GM18505 (cell line): ENCODE measurements around the gene DHODH.
"Not testable (repeated sequence)": the region's sequence is repeated elsewhere in the genome, so short reads cannot be mapped to it uniquely, and the experiment has no call there.

Experiments used
- ATAC-seq: cut with Tn5 transposase; IDR thresholded peaks from one replicate; pipeline ENCODE4 v1.9.1; 2021; ENCODE audit not compliant: unreplicated experiment
- POLR2A ChIP-seq: IDR thresholded peaks from 4 replicates; pipeline ENCODE4 v1.6.1; 2011; ENCODE audit warnings: borderline replicate concordance; ENCODE audit not compliant: insufficient read depth, insufficient read length; ENCODE audit errors: extremely low read depth

Gene DHODH

DNA sequence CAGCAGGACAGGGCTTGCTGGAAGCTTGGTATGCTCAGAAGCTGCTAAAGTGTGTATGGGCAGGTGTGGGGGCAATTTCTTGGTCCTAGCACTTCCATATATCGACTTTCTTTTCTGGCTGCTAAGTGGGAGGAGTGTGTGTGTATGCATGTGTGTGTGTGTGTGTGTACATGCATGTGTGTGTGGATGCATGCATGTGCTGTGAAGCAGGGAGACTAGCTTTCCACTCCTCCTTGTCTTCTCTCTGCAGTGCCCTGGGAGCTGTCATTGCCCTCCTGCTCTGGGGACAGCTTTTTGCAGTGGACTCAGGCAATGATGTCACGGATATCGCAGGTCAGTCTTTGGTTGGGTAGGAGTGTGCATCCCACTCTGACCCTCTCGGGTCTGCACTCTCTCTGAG lies 47.4 kb downstream of the DHODH start:
- no peak for ATAC-seq
- no peak for TF ChIP-seq POLR2A

- ATAC-seq: not testable (repeated sequence)
Measured at GRCh38 chr16:72057313-72057712, 48.8 kb downstream of the DHODH start.

DNA sequence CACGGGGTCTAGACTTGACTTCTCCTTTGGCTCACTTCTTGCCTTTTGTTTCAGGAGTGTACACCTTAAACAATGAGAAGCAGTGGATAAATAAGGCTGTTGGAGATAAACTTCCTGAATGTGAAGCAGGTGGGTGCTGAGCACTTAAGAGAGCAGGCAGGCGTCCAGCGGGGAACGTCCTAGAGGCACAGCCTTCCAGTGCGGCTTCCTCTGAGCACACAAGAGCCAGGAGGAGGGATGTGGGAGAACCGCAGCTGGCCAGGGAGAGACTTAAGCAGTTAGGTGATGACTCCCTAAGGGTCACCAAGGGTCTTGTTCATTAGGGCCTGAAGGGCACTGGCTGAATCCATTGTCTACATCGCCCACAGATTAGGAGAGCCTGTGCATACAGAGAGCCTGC lies 50.5 kb downstream of the DHODH start:
- not testable (repeated sequence) for ATAC-seq

- ATAC-seq: no peak
- no peak for TF ChIP-seq POLR2A
Measured at GRCh38 chr16:72060405-72060804, 51.9 kb downstream of the DHODH start.

- ATAC-seq: no peak
- no peak for TF ChIP-seq POLR2A
Measured at GRCh38 chr16:72061564-72061963, 53.0 kb downstream of the DHODH start.

DNA sequence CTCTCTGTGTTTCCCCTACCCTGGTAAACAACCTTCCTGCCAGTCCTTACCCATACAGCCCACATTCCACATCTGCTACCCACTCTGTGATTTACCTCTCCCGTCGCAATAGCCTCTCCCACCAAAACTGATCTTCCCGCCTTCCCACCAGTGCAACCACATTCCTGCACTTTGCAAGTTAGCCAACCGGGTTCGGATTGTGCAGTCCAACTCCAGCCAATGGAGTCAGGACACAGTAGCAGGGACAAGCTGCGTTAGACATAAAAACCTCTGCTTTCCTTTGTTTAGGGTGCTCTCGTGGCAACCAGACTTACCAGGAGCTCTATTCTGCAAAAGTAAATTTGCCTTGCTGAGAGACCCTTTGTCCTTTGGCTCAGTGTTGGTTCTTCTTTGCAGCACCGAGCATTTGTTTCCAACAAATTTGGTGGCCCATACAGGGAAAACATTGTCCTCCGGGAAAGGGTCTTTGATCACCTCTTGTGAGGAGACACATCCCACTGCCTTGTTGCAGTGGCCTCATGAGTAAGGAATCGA lies 55.9 kb downstream of the DHODH start:
- no peak for ATAC-seq
- no peak for TF ChIP-seq POLR2A

DNA sequence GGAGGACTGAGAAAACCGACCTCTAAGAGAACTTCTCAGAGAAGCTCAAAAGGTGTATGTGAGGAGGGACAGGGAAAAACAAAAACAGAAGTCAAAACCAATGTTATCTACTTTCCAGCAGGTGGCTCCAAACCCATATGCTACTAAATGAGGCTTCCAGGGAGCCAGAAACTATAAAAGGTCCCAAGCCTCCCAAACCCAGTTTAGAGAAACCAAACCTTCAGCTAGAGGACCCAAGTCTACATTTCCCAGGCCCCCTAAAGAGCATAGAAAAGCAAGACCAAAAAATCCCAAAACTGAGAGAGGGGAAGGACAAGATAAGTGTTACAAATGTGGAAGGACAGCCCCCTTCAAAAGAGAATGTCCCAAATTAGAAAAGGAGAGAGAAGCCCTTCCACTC lies 58.2 kb downstream of the DHODH start:
- no peak for TF ChIP-seq POLR2A
- no peak for ATAC-seq

DNA sequence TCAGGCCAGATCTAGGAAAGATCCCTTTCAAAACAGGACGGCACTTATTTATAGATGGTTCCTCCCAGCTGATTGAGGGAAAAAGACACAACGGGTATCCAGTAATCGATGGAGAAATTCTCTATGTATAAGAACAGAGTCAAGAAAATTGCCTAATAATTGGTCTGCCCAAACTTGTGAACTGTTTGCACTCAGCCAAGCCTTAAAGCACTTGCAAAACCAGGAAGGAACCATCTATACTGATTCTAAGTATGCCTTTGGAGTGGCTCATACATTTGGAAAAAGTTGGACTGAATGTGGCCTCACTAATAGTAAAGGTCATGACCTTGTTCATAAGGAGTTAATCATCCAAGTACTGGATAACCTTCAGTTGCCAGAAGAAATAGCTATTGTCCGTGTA lies 60.4 kb downstream of the DHODH start:
- TF ChIP-seq POLR2A: no peak

DNA sequence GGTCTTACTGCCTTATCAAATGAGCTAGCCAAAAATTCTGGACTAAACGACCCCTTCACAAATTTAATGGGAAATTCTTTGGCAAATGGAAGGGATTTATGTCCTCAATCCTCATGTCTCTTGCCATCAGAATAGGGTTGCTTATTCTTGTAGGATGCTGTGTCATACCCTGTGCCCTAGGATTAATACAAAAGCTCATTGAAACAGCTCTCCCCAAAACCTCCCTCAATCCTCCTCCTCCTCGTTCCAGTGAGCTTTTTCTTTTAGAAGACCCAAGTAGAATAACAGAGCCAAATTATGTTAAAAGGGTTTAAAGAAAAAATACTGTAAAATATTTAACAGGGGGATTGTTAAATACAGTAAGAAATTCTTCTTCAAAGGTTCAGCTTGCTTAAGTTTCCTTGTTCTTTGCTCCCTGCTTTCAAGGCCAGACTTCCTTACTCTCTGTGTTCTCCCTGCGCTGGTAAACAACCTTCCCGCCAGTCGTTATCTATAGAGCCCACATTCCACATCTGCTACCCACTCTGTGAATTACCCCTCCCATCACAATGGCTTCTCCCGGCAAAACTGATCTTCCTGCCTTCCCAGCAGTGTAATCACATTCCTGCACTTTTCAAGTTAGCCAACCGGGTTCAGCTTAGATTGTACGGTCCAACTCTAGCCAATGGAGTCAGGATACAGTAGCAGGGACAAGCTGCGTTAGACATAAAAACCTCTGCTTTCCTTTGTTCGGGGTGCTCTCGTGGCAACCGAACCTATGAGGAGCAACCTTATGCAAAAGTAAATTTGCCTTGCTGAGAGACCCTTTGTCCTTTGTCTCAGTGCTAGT lies 64.2 kb downstream of the DHODH start:
- no peak for ATAC-seq
- no peak for TF ChIP-seq POLR2A

More for the DNA sequence above, 60.4 kb downstream of the DHODH start:
- no peak for ATAC-seq

GRCh38 chr16:72073560-72074230 lies 65.2 kb downstream of the DHODH start:
- TF ChIP-seq POLR2A: no peak
- ATAC-seq: no peak

GRCh38 chr16:72075067-72075466 lies 66.5 kb downstream of the DHODH start:
- not testable (repeated sequence) for ATAC-seq
